GM19463 (cell line): ENCODE measurements around the gene ANAPC16.
"Not testable (repeated sequence)": the region's sequence is repeated elsewhere in the genome, so short reads cannot be mapped to it uniquely, and the experiment has no call there.

Experiments
- ATAC-seq: cut with Tn5 transposase; IDR thresholded peaks from one replicate; pipeline ENCODE4 v1.9.1; 2021; ENCODE audit warnings: mild to moderate bottlenecking, moderate library complexity; ENCODE audit not compliant: unreplicated experiment

ANAPC16 gene

DNA sequence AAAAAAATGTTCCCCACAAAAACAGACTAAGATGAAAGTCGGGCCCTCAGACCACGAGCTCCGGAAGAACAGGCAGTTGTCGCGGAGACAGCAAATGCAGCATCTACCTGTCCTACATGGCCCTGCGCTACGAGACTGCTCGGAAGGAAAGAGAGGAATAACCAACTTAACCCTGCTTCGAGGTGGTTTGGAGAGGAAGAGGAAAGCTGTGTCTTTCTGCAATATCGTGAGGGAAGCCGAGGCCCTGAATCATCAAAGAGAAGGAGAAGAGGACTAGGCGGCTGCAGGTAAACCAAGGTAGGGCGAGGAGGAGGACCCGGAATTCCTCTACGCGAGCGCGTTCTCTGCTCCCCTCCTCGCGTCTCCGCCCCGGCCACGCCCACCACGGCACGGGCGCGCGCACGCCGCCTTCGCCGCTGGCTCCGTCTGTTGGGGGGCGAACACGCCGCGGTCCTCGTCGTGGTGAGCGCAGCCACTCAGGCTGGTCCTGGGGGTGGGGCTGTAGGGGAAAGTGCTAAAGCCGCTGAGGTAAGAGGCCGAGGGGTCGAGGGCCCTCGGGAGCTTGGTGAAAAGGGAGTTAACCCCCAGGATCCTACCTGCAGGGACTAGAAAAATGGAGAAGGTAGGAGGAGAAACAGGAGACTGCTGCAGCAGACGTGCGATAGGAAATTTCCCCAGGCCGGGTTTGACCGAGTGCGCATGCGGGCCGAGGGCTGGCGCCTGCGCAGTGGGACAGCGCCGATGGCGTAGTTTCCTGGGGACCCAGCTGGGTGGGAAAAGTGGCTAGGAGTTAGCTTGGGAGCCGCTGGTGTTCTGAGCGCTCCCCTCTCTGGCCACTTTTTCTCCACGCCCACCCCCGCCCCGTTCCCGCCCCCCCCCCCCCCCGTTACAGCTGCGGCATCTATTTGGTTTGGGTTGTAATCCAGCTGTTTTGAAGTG is at the start of gene ANAPC16, which contains the start of gene ASCC1:
TSS of gene ANAPC16 (plus strand) at position 402 of the 939 bp plus-strand sequence. CDS start 7,903 bp downstream, outside the sequence.
TSS of gene ASCC1 (minus strand) at position 666 of the 939 bp plus-strand sequence. CDS start 2,978 bp downstream, outside the sequence.
- ATAC-seq: peak; percentile 83

DNA sequence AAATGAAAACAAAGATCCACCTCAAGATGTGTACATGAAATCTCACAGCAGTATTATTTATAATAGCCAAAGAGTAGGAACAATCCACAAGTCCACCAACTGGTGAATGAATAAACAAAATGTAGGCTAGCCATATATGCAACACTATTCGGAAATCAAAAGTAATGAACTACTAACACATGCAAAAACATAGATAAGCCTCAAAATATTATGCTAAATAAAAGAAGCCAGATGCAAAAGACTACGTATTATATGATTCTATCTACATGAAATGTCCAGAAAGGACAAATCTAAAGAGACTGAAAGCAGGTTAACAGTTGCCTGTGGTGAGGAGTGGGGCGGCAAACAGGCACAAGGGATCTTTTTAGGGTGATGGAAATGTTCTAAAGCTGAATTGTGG is 48.7 kb upstream of the ANAPC16 start:
- ATAC-seq: no peak

GRCh38 chr10:72170263-72170662 is 45.5 kb upstream of the ANAPC16 start:
- ATAC-seq: no peak

DNA sequence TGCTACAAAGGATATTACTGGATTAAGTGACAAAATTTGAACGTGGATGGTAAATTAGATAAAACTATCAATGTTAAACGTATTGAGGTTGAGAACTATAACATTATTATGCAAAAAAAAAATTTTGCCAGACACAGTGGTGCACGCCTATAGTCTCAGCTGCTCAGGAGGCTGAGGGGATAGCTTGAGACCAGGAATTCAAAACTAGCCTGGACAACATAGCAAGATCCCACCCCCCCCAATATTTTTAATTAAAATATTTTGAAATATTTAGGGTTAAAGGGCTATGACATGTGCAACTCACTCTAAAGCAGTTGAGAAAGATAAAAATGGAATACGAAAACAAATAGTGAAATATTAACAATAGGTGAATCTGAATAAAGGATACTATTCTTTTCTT is 45.1 kb upstream of the ANAPC16 start:
- ATAC-seq: no peak

- no peak for ATAC-seq
These were observed 44.6 kb upstream of the ANAPC16 start for GRCh38 chr10:72171175-72171630.

DNA sequence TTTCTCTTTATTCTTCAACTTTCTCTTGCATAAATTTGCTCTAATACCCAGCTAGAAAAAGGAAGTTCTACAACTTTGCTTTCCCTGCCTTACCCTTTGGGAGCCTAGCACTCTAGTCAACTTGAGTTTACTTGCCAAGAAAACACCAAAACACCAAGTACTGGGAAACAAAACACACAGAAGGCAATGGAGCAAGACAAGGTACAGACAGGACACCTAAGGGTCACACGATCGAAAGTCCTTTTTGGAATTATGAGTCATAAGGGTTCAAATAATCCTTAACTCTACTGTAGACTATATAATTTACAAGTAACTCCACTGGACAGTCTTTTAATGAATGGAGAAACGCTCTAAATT is 42.6 kb upstream of the ANAPC16 start:
- no peak for ATAC-seq

DNA sequence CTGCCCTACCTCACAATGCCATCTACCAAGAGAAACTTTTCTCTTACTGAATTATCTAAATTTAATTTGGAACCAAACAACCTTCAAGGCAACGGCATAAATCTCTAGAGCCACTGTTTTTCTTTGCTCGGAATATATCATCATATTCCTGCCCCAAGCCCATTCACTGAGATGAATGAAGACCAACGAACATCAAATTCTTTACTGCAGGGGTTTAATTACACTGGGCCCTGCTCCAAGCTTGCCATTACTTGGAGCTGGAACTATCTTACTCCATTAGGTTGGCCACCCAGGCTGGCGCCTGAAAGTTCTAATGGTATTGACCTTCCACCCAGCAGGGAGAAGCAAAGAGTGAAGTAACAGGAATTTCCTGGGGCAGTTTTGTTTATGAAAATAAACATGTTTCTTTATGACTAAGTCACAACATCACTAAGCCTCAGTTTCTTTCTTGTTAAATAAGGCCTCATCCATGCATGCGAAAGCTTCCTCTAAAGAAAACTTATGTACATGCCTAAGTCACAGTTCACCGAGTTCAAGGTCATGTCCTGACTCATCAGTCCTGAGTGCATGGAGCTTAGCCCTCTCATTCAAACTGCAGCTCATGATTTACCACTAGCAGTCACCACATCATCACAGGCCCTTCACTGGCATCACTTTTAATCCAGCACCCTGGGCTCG is 42.1 kb upstream of the ANAPC16 start:
- ATAC-seq: peak; percentile 77

DNA sequence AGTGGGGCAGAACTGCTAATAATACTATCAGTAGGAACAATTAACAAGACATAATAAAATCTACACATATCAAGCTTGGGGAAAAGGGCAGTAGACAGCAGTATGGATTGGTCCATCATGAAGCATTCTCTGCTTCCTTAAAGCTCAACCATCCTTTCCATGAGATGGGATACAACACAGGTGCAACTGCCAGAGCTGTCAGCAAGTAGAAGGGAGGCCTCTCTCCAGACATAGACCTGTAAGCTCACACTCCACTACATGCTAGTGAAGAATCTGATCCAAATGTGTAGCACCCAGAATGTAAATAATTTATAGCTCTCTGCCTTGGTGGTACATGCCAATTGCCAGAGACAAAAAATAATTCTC is 41.5 kb upstream of the ANAPC16 start:
- peak; percentile 15 for ATAC-seq

GRCh38 chr10:72175149-72175548 is 40.7 kb upstream of the ANAPC16 start:
- ATAC-seq: no peak

DNA sequence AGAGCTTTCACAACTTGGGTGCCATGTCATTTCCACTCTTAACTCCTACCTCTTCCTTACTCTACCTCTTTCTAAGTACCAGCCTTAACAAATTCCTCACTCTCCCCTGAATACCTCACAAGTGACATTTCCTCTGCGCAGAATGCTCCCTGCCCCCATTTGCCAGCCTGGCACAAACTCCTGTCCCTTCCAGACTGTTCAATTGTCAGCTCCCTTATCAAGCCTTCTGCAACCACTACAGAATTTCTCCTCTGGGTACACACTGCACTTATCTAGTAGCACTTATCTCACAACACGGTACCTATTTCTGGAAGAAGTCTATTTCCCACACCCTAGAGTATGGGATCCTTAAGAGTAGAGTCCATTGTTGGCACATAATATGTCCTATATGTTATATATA is 39.1 kb upstream of the ANAPC16 start:
- ATAC-seq: no peak

DNA sequence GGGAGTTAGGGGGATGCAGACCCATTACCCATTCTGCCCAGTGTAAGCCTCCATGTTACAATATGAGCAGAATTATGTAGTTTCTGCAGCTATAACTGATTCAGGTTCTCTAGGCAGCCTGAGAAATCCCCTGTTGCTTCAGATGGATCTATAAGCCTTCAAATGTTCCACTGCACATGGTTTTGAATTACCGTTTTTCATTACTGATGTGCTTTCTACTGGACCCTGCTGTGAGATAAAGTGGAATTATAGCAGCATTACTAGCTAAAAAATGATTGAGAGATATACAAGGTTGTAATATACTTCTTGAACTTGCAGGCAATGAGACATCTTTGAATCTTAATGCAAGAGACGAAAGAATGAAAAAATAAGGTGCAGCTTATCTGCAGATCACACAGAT is 38.4 kb upstream of the ANAPC16 start:
- ATAC-seq: no peak

DNA sequence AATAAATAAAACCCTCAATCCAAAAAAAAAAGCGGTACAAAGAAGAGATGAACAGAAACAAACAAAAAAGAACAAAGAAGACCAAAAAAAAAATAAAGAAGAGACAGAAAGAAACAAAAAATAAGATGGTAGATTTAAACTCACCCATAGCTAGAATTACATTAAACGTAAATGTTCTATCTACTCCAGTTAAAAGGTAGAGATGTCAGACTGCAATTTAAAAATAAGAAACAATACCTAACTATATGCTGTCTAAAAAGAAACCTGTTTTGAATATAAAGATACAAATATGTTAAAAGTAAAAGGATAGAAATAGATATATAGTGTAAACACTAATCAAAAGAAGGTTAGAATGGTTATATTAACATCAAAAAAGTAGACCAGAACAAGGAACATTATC is 31.7 kb upstream of the ANAPC16 start:
- no peak for ATAC-seq

DNA sequence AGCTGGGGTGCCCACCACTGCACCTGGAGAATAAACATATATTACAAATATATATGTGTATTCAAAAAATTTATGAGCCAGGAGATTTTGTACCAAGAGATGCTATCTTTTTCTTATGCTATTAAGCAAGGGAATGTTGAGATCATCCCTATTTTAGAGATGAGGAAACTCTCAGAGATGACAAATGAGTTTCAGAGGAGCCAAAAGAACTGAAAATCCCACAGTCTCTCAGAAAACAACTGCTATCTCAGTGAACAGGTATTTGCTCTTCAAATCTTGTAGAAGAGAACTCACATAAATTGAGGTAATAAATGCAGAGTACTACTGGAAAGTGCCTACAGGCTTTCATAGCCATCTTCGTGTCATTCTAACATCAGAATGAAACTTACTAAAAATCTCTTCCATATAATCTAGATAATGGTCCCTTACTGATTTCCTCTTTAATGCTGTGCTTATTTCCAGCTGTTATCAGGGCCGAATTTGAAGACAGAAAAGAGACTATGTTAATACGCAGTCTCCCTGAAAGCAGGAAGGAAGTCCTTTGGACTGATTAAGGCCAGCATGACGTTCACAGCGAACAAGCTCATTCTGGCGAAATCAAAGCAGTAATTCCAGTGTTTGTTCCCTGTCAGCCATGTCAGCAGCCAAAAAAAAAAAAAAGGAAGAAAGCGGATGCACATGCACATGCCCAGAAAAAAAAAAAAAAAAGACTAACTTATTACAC is 29.4 kb upstream of the ANAPC16 start:
- ATAC-seq: no peak

DNA sequence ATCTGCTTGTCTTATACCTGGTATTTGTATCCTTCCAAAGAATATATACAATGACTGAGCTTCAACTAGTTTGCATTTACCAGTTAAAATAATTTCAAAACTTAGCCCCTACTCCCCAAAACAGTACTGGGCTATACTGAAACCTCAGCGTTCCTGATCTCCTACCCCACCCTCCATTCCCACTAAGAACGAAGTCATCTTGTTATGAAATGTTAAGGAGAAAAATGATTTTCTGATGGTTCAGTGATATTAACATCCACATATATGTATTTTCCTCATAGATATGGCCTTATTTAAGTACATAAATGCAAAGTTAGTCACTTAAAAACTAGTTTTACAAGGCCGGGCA is 28.9 kb upstream of the ANAPC16 start:
- ATAC-seq: no peak

DNA sequence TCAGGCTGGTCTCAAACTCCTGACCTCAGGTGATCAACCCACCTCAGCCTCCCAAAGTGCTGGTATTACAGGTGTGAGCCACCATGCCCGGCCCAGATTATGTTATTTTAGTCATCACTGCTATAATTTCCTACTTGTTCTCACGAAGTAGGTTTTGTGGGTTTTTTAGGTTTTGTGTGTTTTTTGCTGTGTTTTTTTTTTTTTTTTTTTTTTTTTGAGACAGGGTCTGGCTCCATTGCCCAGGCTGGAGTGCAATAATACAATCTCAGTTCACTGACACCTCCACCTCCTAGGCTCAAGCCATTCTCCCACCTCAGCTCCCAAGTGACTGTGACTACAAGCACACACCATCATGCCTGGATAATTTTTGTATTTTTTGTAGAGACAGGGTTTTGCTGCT is 20.9 kb upstream of the ANAPC16 start:
- no peak for ATAC-seq

DNA sequence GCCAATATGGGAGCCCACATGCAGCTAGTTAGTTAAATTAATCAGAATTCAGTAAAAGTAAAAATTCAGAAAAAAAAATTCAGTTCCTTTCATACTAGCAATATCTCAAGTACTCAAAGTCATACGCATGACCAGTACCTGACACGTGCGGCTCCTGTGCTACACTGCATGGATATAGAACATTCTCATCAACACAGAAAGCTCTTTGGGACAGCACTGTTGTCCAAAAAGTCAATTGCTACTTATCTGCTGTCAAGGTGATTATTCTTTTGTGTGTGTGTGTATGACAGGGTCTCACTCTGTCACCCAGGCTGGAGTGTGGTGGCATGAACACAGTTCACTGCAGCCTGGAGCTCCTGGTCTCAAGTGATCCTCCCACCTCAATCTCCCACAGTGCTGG is 14.9 kb upstream of the ANAPC16 start:
- ATAC-seq: no peak

GRCh38 chr10:72201293-72201692 is 14.5 kb upstream of the ANAPC16 start:
- no peak for ATAC-seq

GRCh38 chr10:72204296-72204695 is 11.5 kb upstream of the ANAPC16 start:
- no peak for ATAC-seq

DNA sequence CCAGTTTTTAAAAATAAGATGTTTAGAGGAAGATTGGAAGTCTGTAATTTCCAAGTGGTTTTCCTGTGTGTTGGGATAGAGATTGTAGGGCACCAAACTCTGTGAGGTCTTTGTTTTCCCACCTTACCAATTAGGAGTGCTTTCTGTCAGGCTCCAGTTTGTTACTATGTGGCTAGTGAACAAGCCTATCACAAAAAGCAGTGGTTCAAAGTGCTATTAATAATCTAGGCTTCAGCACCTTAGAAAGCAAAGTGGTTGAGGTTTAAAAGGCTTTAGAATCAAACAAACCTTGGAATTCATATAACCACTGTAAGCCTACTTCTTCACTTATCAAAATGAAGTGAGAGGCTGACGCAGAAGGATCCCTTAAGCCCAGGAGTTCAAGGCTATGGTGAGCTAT is 11.1 kb upstream of the ANAPC16 start:
- no peak for ATAC-seq

- ATAC-seq: no peak
These were observed 9.1 kb upstream of the ANAPC16 start for GRCh38 chr10:72206511-72207229.

DNA sequence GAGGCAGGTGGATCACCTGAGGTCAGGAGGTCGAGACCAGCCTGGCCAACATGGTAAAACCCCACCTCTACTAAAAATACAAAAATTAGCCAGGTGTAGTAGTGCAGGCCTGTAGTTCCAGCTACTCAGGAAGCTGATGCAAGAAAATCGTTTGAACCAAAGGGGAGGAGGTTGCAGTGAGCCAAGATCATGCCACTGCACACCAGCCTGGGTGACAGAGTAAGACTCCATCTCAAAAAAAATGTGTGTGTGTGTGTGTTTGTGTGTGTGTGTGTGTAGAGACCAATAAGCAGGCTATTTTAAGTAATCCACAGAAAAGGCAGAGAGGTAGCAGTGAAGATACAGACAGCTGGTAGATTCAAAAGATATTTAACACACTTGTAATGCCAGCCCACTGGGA is 7.3 kb upstream of the ANAPC16 start:
- not testable (repeated sequence) for ATAC-seq
